AG04450 (cell line): ENCODE measurements around the gene NKX2-3. TPM values are rescaled to one million over a fixed set of nuclear protein-coding genes. Genes with fewer than 3 reads are reported as not detected.

Experiments
- CTCF ChIA-PET: fragments of 300-600, 350-600 bp; formaldehyde crosslinking; extraction: SDS; loops from one replicate; lab custom pipeline; 2022; ENCODE audit warnings: antibody characterized with exemption, inconsistent platforms; lab: Charles Lee
- POLR2A ChIA-PET: fragments of 350-600 bp; formaldehyde crosslinking; extraction: SDS; loops from one replicate; lab custom pipeline; 2021; ENCODE audit warnings: antibody characterized with exemption, inconsistent platforms; lab: Yijun Ruan, JAX
- DNase-seq: peaks from one replicate; pipeline ENCODE4 v3.0.0-alpha.2; 2011; ENCODE audit warnings: low read depth, low spot score
- H3K27ac ChIP-seq: one replicate; pipeline ENCODE4 v1.5.1; 2012; ENCODE audit warnings: low read depth, low read length, control low read depth
- H3K27me3 ChIP-seq: one replicate; pipeline ENCODE4 v1.6.0; 2012; ENCODE audit warnings: low read length; ENCODE audit not compliant: control insufficient read depth, insufficient read depth
- H3K4me3 ChIP-seq: 2 replicates; pipeline ENCODE4 v1.5.1; 2011; ENCODE audit warnings: mild to moderate bottlenecking, low read depth, low read length, control low read depth
- H3K9me3 ChIP-seq: 2 replicates; pipeline ENCODE4 v1.5.1; 2012; ENCODE audit warnings: low read length; ENCODE audit not compliant: control insufficient read depth, insufficient read depth
- polyA plus RNA-seq: library from polyadenylated mRNA; depleted of rRNA; stranded (reverse); fragments of >200 nt; gene quantifications from 2 replicates; pipeline ENCODE4 v1.2.3, GENCODE V29; 2011
- TF ChIP-seq, protein P1 (sequence below): IDR thresholded peaks from 2 replicates; pipeline ENCODE4 v1.5.1; 2011; ENCODE audit warnings: low read depth, low read length, control low read depth, inconsistent platforms

The NKX2-3 gene
- polyA plus RNA-seq, 1 experiment: not detected

DNA sequence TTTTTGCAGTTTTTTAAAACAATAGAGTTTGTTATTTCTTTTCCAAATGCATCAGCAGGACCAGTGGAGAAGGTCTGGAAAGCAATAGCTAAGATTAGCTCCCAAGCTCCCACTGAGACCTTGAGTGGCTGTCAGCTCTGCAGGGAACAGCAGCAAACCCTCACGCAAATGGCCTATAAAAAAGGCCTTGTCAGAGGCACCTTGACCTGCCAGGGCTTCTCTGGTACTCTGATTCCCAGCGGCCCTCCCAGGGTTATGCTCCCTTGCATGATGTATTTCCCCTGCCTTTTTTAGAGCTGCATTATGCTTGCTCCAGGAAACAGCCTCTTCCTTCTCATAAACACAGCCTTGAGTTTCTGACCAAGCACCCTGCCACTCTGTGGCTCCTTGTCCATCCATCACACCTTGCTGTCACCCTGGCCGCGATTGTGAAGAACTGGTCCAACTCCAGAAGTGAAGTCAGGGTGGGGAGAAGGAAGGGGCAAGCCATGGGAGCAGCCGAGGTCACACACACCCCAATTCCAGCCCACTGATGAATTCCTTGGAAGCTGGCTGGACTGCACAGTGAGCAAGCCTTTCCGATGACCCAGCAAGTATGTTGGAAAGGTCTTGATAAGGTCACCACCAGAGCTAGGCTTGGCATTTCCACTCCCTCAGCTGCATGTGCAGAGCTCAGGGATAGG lies 35.3 kb upstream of the NKX2-3 start:
- H3K27ac ChIP-seq: no peak overlapping the region
- POLR2A ChIA-PET: no interaction called here
- TF ChIP-seq, protein P1, sequence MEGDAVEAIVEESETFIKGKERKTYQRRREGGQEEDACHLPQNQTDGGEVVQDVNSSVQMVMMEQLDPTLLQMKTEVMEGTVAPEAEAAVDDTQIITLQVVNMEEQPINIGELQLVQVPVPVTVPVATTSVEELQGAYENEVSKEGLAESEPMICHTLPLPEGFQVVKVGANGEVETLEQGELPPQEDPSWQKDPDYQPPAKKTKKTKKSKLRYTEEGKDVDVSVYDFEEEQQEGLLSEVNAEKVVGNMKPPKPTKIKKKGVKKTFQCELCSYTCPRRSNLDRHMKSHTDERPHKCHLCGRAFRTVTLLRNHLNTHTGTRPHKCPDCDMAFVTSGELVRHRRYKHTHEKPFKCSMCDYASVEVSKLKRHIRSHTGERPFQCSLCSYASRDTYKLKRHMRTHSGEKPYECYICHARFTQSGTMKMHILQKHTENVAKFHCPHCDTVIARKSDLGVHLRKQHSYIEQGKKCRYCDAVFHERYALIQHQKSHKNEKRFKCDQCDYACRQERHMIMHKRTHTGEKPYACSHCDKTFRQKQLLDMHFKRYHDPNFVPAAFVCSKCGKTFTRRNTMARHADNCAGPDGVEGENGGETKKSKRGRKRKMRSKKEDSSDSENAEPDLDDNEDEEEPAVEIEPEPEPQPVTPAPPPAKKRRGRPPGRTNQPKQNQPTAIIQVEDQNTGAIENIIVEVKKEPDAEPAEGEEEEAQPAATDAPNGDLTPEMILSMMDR: no peak
- no peak for DNase-seq
- H3K9me3 ChIP-seq: no peaks in the 10 kb centered on the region; the same call in 1 of the 2 replicates
- H3K4me3 ChIP-seq: no peak overlapping the region
- peaks cover 7% of the 10 kb centered on the region for H3K27me3 ChIP-seq
- CTCF ChIA-PET: no interaction called here

DNA sequence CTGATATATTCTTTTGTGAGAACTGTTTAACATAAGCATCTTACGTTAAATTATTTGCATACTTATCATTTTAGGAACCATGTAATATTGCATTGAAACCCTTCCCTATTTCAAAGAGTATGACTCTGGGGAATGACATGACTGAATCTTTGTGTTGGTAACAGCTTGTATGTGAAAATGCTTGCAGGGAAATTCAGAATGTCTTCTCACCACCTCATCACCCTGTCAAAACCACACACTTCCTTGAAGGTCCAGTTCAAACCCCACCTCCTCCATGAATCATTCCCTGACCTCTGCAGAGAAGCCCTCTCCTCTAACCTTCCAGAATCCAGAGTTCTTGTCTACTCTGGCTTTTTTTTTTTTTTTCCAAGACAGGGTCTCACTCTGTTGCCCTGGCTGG lies 26.3 kb upstream of the NKX2-3 start:
- peaks cover 8% of the 10 kb centered on the region for H3K27me3 ChIP-seq
- no peak for DNase-seq
- CTCF ChIA-PET: no interaction called here
- H3K9me3 ChIP-seq: no peaks in the 10 kb centered on the region
- TF ChIP-seq, protein P1: no peak
- POLR2A ChIA-PET: no interaction called here
- no peak overlapping the region for H3K27ac ChIP-seq
- no peak overlapping the region for H3K4me3 ChIP-seq

DNA sequence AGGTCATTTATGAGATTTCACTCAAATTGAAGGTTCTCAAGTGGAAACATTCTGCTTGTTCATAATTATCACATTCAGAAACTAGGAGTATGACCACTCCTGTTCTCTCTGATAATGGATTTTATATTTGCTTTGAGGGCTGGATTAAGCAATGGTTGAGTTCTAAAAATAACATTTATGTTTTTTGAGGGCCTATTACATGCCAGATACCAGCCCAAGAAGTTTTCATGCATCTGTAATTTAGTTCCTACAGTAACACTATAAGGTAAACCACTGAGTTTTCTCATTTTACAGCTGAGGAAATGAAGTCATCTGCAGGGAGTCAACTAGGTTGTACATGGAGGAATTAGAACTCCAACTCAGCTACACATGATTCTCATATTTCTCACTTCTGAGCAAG lies 25.5 kb upstream of the NKX2-3 start:
- H3K27me3 ChIP-seq: peaks cover 8% of the 10 kb centered on the region
- H3K27ac ChIP-seq: no peak overlapping the region
- CTCF ChIA-PET: no interaction called here
- no peak overlapping the region for H3K4me3 ChIP-seq
- no peaks in the 10 kb centered on the region for H3K9me3 ChIP-seq
- TF ChIP-seq, protein P1: no peak
- DNase-seq: no peak
- POLR2A ChIA-PET: no interaction called here

DNA sequence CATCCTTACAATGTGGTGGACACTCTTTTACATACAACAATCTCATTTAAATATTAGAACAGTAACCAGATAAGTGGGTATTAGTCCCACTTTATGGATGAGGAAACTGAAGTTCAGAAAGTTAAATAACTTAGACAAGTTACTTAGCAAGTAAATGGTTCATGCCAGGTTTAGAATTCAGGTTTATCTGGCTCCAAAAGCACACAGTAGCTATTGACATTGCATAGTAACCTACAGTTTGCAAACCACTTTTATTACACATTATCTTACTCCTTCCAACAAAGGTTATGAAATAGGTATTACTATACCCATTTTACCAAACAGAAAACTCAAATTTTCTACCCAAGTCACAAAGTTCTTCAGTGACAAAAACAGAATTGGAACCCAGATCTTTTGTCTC lies 19.7 kb upstream of the NKX2-3 start:
- Histone ChIP-seq H3K4me3 (no peak overlapping the region), H3K27me3 (peaks cover 15% of the 10 kb centered on the region), H3K27ac (no peak overlapping the region), H3K9me3 (no peaks in the 10 kb centered on the region)
- POLR2A ChIA-PET: no interaction called here
- CTCF ChIA-PET: no interaction called here
- DNase-seq: no peak
- TF ChIP-seq, protein P1: no peak

DNA sequence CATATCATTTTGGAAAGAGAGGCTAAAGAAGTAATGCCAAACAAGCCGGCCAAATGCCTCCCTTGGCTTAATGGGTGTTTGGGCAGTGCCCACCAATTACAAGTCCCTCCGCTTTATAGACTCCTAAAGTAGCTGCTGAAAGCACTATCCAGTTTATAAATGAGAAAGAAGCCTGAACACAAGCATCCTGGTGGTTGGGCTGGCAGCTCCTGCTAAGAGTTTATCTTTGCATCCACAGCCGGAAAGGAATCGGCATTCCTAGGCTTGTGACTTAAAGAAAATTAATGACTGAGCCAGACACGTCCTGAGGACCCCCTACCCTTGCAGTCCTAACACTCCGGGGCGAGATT lies 13.1 kb upstream of the NKX2-3 start:
- DNase-seq: no peak
- Histone ChIP-seq H3K27ac (no peak overlapping the region), H3K4me3 (no peak overlapping the region), H3K9me3 (peaks cover 5% of the 10 kb centered on the region; the same call in 1 of the 2 replicates), H3K27me3 (peaks cover 74% of the 10 kb centered on the region)
- ChIA-PET POLR2A (no interaction called here), CTCF (interaction anchor here (0.6 to 0.7 kb wide), 2 partner anchors 83 to 113 kb away, joined by 3 to 4 read pairs; no protein-coding TSS in a partner anchor)
- TF ChIP-seq, protein P1: no peak
